CD14-positive monocyte (primary cell): ENCODE results near the gene TAS2R16. TPM values are rescaled to one million over a fixed set of nuclear protein-coding genes. Genes with fewer than 3 reads are reported as not detected.

Experiments used
- DNase-seq, 3 donors: peaks; one replicate each; pipeline ENCODE4 v3.0.0-alpha.2; 2011 to 2022
- H2AFZ ChIP-seq: 2 replicates; pipeline ENCODE4 v1.6.0; 2012; ENCODE audit warnings: mild to moderate bottlenecking, low read depth, low read length, inconsistent platforms; ENCODE audit not compliant: insufficient read depth, poor library complexity, severe bottlenecking
- H3K27ac ChIP-seq, 2 donors: 1 replicate in 1 of 2; 2 replicates in 1 of 2; pipeline ENCODE4 v1.5.1; 2012 to 2013; ENCODE audit warnings: low read length in 2 of 2, control low read depth in 1 of 2, inconsistent platforms in 1 of 2, low read depth in 1 of 2, mild to moderate bottlenecking in 1 of 2
- H3K27me3 ChIP-seq, 2 donors: one replicate each; pipeline versions ENCODE4 v1.6.0 to v1.6.1; 2011 to 2013; ENCODE audit warnings: low read length in 2 of 2; ENCODE audit not compliant: control insufficient read depth in 2 of 2, insufficient read depth in 2 of 2
- H3K36me3 ChIP-seq, 2 donors: replicated peaks in 1 of 2; 1 replicate in 1 of 2; 2 replicates in 1 of 2; pipeline versions ENCODE4 v1.5.1 to v1.6.1; 2012 to 2013; ENCODE audit warnings: low read length in 2 of 2, control low read depth in 1 of 2, inconsistent platforms in 1 of 2, mild to moderate bottlenecking in 1 of 2; ENCODE audit not compliant: insufficient read depth in 2 of 2, control insufficient read depth in 1 of 2
- H3K4me1 ChIP-seq, 2 donors: 1 replicate in 1 of 2; 2 replicates in 1 of 2; pipeline versions ENCODE4 v1.5.1 to v1.6.1; 2012 to 2013; ENCODE audit warnings: low read length in 2 of 2, control low read depth in 1 of 2, inconsistent platforms in 1 of 2, mild to moderate bottlenecking in 1 of 2, moderate library complexity in 1 of 2; ENCODE audit not compliant: insufficient read depth in 2 of 2, control insufficient read depth in 1 of 2
- H3K4me2 ChIP-seq: replicated peaks from 2 replicates; pipeline ENCODE3; 2012; ENCODE audit warnings: low read length, moderate library complexity, mild to moderate bottlenecking; ENCODE audit not compliant: poor library complexity, severe bottlenecking; ENCODE audit errors: extremely low read depth
- H3K4me3 ChIP-seq, 3 experiments: fragments of 200-600 bp in 1 of 3; sonication (generic) in 1 of 3; replicated peaks in 1 of 3; 1 replicate in 2 of 3; 2 replicates in 1 of 3; pipeline ENCODE4 v1.5.1; 2011 to 2013; ENCODE audit warnings: low read length in 3 of 3, mild to moderate bottlenecking in 3 of 3, control low read depth in 2 of 3, low read depth in 2 of 3, inconsistent platforms in 1 of 3, moderate library complexity in 1 of 3
- H3K79me2 ChIP-seq: 2 replicates; pipeline ENCODE4 v1.6.0; 2012; ENCODE audit warnings: mild to moderate bottlenecking, control low read depth, inconsistent platforms, low read length, moderate library complexity; ENCODE audit not compliant: insufficient read depth
- H3K9ac ChIP-seq: 2 replicates; pipeline ENCODE4 v1.6.0; 2017; ENCODE audit warnings: low read length, mild to moderate bottlenecking; ENCODE audit not compliant: insufficient read depth, poor library complexity, severe bottlenecking
- H3K9me3 ChIP-seq, 2 donors: replicated peaks in 1 of 2; 1 replicate in 1 of 2; 2 replicates in 1 of 2; pipeline versions ENCODE4 v1.5.1 to v1.6.1; 2012 to 2013; ENCODE audit warnings: low read length in 2 of 2, control low read depth in 1 of 2; ENCODE audit not compliant: control insufficient read depth in 1 of 2, insufficient read depth in 1 of 2
- H4K20me1 ChIP-seq: 2 replicates; pipeline ENCODE4 v1.6.0; 2012; ENCODE audit warnings: mild to moderate bottlenecking, low read length, control low read depth, moderate library complexity; ENCODE audit not compliant: insufficient read depth
- H3K27ac Mint-ChIP-seq, 7 donors: one replicate each; pipeline ENCODE4 v1.8.0; 2020; ENCODE audit warnings: mild to moderate bottlenecking in 7 of 7, mixed read lengths in 7 of 7, moderate library complexity in 6 of 7, inconsistent platforms in 2 of 7
- H3K27me3 Mint-ChIP-seq, 3 donors: one replicate each; pipeline ENCODE4 v1.8.0; 2021 to 2022; ENCODE audit warnings: low read depth in 3 of 3, mild to moderate bottlenecking in 3 of 3, mixed read lengths in 3 of 3, moderate library complexity in 3 of 3, inconsistent platforms in 1 of 3
- H3K36me3 Mint-ChIP-seq, 2 donors: one replicate each; pipeline ENCODE4 v1.8.0; 2020; ENCODE audit warnings: mixed read lengths in 2 of 2, inconsistent platforms in 1 of 2, mild to moderate bottlenecking in 1 of 2
- H3K4me1 Mint-ChIP-seq: one replicate; pipeline ENCODE4 v1.8.0; 2020; ENCODE audit warnings: mild to moderate bottlenecking, mixed read lengths
- H3K4me3 Mint-ChIP-seq, 2 donors: one replicate each; pipeline ENCODE4 v1.8.0; 2020; ENCODE audit warnings: mild to moderate bottlenecking in 2 of 2, mixed read lengths in 2 of 2, moderate library complexity in 1 of 2
- H3K9me3 Mint-ChIP-seq, 7 donors: one replicate each; pipeline ENCODE4 v1.8.0; 2020 to 2022; ENCODE audit warnings: mixed read lengths in 7 of 7, mild to moderate bottlenecking in 6 of 7, moderate library complexity in 6 of 7, inconsistent platforms in 2 of 7
- WGBS: methylation state at CpG from one replicate; pipeline ENCODE4 v1.1.5; 2013; ENCODE audit warnings: missing lambda C conversion rate; ENCODE audit not compliant: insufficient coverage; 5-methylcytosine and 5-hydroxymethylcytosine counted together
- intact Hi-C, 2 donors: fragments of 100-400 bp; cut with micrococcal nuclease; formaldehyde crosslinking; loops; one replicate each; pipeline versions ENCODE4 v1.15.0 to v1.15.1; 2023
- polyA plus RNA-seq, 3 donors: library from polyadenylated mRNA; depleted of rRNA in 1 of 3; unstranded in 2 of 3; stranded (reverse) in 1 of 3; fragments of 300-500 nt in 2 of 3; fragments of >200 nt in 1 of 3; fragmentation: Illumina TruSeq in 2 of 3; gene quantifications; 1 replicate in 2 of 3; 2 replicates in 1 of 3; pipeline ENCODE4 v1.2.3, GENCODE V29; 2012 to 2021
- TF ChIP-seq, protein P1 (sequence below): fragments of 200-600 bp; IDR thresholded peaks from one replicate; pipeline ENCODE4 v1.8.0; 2022; ENCODE audit warnings: antibody characterized with exemption, mild to moderate bottlenecking

The TAS2R16 gene
- polyA plus RNA-seq, 3 donors = not detected

DNA sequence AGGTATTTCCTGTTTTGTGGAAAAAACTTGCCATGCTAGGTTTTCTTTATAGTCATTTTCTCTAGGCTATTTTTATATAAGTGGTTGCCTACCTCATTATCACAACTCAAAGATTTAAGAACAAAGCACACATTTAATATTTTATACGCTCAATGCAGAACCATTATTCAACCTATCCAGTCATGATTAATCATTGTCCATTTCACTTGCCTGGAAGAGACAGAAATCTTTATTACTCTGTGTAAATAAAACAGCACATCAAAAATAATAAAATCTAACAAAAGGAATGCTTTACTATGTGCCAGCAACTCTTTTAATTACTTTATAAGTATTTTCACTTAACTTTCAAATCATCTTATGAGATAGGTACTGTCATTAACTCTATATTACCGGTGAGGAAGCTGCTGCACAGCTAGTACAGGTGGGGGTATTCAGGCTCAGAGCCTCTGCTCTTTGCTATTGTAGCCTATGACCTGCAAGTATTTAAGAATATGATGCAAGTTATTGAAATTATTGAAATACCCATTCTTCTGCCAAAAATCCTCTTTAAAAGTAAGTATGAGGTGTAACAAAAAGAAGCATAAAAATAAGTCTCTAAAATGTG is 16.4 kb upstream of the TAS2R16 start:
- no CpG with 5 or more reads among the region's 2 CpGs for WGBS
- Histone ChIP-seq H3K4me3 (no peak overlapping the region), H3K27me3 (no peaks in the 10 kb centered on the region), H3K79me2 (no peaks in the 10 kb centered on the region), H2AFZ (no peak overlapping the region), H4K20me1 (no peaks in the 10 kb centered on the region), H3K9ac (no peak overlapping the region), H3K4me2 (no peak overlapping the region), H3K27ac (no peak overlapping the region), H3K36me3 (no peaks in the 10 kb centered on the region), H3K9me3 (no peaks in the 10 kb centered on the region), H3K4me1 (no peaks in the 10 kb centered on the region)
- no peaks in the 10 kb centered on the region for H3K36me3 Mint-ChIP-seq
- H3K4me3 Mint-ChIP-seq = no peak overlapping the region
- TF ChIP-seq, protein P1, sequence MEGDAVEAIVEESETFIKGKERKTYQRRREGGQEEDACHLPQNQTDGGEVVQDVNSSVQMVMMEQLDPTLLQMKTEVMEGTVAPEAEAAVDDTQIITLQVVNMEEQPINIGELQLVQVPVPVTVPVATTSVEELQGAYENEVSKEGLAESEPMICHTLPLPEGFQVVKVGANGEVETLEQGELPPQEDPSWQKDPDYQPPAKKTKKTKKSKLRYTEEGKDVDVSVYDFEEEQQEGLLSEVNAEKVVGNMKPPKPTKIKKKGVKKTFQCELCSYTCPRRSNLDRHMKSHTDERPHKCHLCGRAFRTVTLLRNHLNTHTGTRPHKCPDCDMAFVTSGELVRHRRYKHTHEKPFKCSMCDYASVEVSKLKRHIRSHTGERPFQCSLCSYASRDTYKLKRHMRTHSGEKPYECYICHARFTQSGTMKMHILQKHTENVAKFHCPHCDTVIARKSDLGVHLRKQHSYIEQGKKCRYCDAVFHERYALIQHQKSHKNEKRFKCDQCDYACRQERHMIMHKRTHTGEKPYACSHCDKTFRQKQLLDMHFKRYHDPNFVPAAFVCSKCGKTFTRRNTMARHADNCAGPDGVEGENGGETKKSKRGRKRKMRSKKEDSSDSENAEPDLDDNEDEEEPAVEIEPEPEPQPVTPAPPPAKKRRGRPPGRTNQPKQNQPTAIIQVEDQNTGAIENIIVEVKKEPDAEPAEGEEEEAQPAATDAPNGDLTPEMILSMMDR = no peak
- intact Hi-C loops = no loop called here
- H3K27ac Mint-ChIP-seq = no peak overlapping the region
- H3K9me3 Mint-ChIP-seq = peaks cover 0 to 5% (median 3%) of the 10 kb centered on the region in 7 donors
- H3K4me1 Mint-ChIP-seq = no peaks in the 10 kb centered on the region
- no peak for DNase-seq
- H3K27me3 Mint-ChIP-seq = peaks cover 0 to under 1% (median 0%) of the 10 kb centered on the region in 3 donors

DNA sequence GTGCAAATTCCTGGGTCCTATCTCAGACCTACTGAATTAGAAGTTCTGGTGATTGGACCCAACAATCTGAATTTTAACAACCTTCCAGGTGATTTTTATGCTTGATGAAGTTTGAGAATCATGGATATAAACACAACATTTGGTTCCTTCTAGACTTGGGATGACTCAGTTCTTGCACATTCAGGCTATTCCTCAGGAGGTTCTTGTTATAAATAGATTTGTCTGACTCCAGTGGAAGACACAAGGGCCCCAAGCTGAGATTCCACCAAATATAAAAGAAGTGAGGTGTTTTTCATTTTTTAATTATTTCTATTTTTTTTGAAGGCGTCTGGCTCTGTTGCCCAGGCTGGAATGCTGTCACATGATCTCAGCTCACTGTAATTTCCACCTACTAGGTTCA is 9.4 kb upstream of the TAS2R16 start:
- peaks cover 0 to 8% (median 3%) of the 10 kb centered on the region in 7 donors for H3K9me3 Mint-ChIP-seq
- intact Hi-C loops = no loop called here
- Histone ChIP-seq H3K4me3 (no peak overlapping the region), H3K27me3 (no peaks in the 10 kb centered on the region), H4K20me1 (no peaks in the 10 kb centered on the region), H2AFZ (no peak overlapping the region), H3K4me1 (no peaks in the 10 kb centered on the region), H3K79me2 (no peaks in the 10 kb centered on the region), H3K4me2 (no peak overlapping the region), H3K27ac (no peak overlapping the region), H3K9ac (no peak overlapping the region), H3K36me3 (no peaks in the 10 kb centered on the region), H3K9me3 (no peaks in the 10 kb centered on the region)
- TF ChIP-seq, protein P1 = no peak
- H3K27ac Mint-ChIP-seq = no peak overlapping the region
- H3K4me1 Mint-ChIP-seq = no peaks in the 10 kb centered on the region
- no CpG with 5 or more reads among the region's 1 CpG for WGBS
- DNase-seq = no peak
- H3K36me3 Mint-ChIP-seq = no peaks in the 10 kb centered on the region
- no peak overlapping the region for H3K4me3 Mint-ChIP-seq
- no peaks in the 10 kb centered on the region for H3K27me3 Mint-ChIP-seq
